Stomach (tissue), 9 donors: ENCODE data around the gene ARID4B. TPM values are rescaled to one million over a fixed set of nuclear protein-coding genes. Genes with fewer than 3 reads are reported as not detected.
"Not testable (repeated sequence)": the region's sequence is repeated elsewhere in the genome, so short reads cannot be mapped to it uniquely, and the experiment has no call there.

Experiments used
- DNase-seq, 2 donors: peaks; one replicate each; pipeline versions ENCODE4 v3.0.0 to v3.0.0-alpha.2; 2013 to 2019
- H3K27ac ChIP-seq, 5 donors: fragments of 200-600 bp in 4 of 5; sonication (generic) in 4 of 5; one replicate each; pipeline ENCODE4 v1.5.1; 2013 to 2019; ENCODE audit warnings: mild to moderate bottlenecking in 1 of 5, moderate library complexity in 1 of 5
- H3K27me3 ChIP-seq, 3 donors: fragments of 200-600 bp; sonication (generic); one replicate each; pipeline ENCODE4 v1.5.1; 2017 to 2019; ENCODE audit warnings: mixed run types in 1 of 3
- H3K36me3 ChIP-seq, 4 donors: fragments of 200-600 bp; sonication (generic); 1 replicate in 3 of 4; 2 replicates in 1 of 4; pipeline ENCODE4 v1.5.1; 2016 to 2019
- H3K4me1 ChIP-seq, 4 donors: fragments of 200-600 bp; sonication (generic); one replicate each; pipeline ENCODE4 v1.5.1; 2016 to 2019
- H3K4me3 ChIP-seq, 4 donors: fragments of 200-600 bp; sonication (generic) in 3 of 4; one replicate each; pipeline ENCODE4 v1.5.1; 2016 to 2019; ENCODE audit warnings: mild to moderate bottlenecking in 1 of 4
- H3K9me3 ChIP-seq, 4 donors: fragments of 200-600 bp; sonication (generic); one replicate each; pipeline ENCODE4 v1.5.1; 2016 to 2019
- EP300 ChIP-seq: sonication (generic); formaldehyde crosslinking; IDR thresholded peaks from one replicate; pipeline ENCODE4 v1.6.1; 2017; ENCODE audit warnings: antibody characterized with exemption
- POLR2A ChIP-seq, 4 donors: fragments of 450-650 bp; IDR thresholded peaks; one replicate each; pipeline ENCODE4 v1.6.1; 2016; ENCODE audit warnings: antibody characterized with exemption in 4 of 4, control low read depth in 2 of 4, mild to moderate bottlenecking in 1 of 4, moderate library complexity in 1 of 4
- POLR2AphosphoS5 ChIP-seq, 3 donors: sonication (generic); formaldehyde crosslinking; IDR thresholded peaks; one replicate each; pipeline ENCODE4 v1.6.1; 2016; ENCODE audit warnings: antibody characterized with exemption in 3 of 3
- WGBS, 5 donors: extraction: QIAGEN DNeasy Blood & Tissue Kit in 3 of 5; methylation state at CpG; one replicate each; pipeline versions ENCODE4 v1.1.5 to v1.1.7; 2013 to 2018; 5-methylcytosine and 5-hydroxymethylcytosine counted together
- intact Hi-C: fragments of 100-400 bp; cut with DNase I; formaldehyde crosslinking; loops from one replicate; pipeline ENCODE4 v1.15.1; 2023; ENCODE audit warnings: low total_unique reads
- polyA plus RNA-seq, 3 donors: library from polyadenylated mRNA; stranded (reverse); fragments of 200-250 nt; gene quantifications; one replicate each; pipeline ENCODE4 v1.2.3, GENCODE V29; 2013
- total RNA-seq, 5 donors: library from RNA; depleted of rRNA; stranded (reverse); fragments of >200 nt; gene quantifications; one replicate each; pipeline versions ENCODE4 v1.1.0 to v1.2.3, GENCODE V29; 2014 to 2016
- TF ChIP-seq, protein P1 (sequence below), 7 experiments: fragments of 450-650 bp in 4 of 7; fragments of 200-600 bp in 3 of 7; sonication (generic) in 3 of 7; IDR thresholded peaks; one replicate each; pipeline ENCODE4 v1.5.1; 2016 to 2019; ENCODE audit warnings: antibody characterized with exemption in 7 of 7, control low read depth in 2 of 7, mild to moderate bottlenecking in 1 of 7
- donor health status: healthy with polysubstance abuse.
- donor health status: Bipolar disorder and iron deficiency.
- donor health status: healthy.

Gene ARID4B
- total and polyA plus RNA-seq, 8 donors, result 9.5 to 102 (median 30.5) TPM

GRCh38 chr1:235207209-235207565 is 120.8 kb downstream of the ARID4B start:
- H3K27ac ChIP-seq, result no peak overlapping the region
- no peak overlapping the region for H3K4me3 ChIP-seq
- peaks cover 17 to 64% (median 62%) of the 10 kb centered on the region in 4 donors for H3K36me3 ChIP-seq
- TF ChIP-seq, protein P1, sequence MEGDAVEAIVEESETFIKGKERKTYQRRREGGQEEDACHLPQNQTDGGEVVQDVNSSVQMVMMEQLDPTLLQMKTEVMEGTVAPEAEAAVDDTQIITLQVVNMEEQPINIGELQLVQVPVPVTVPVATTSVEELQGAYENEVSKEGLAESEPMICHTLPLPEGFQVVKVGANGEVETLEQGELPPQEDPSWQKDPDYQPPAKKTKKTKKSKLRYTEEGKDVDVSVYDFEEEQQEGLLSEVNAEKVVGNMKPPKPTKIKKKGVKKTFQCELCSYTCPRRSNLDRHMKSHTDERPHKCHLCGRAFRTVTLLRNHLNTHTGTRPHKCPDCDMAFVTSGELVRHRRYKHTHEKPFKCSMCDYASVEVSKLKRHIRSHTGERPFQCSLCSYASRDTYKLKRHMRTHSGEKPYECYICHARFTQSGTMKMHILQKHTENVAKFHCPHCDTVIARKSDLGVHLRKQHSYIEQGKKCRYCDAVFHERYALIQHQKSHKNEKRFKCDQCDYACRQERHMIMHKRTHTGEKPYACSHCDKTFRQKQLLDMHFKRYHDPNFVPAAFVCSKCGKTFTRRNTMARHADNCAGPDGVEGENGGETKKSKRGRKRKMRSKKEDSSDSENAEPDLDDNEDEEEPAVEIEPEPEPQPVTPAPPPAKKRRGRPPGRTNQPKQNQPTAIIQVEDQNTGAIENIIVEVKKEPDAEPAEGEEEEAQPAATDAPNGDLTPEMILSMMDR (IDR thresholded peaks at IDR 0.05), result no peak
- TF ChIP-seq EP300 (no peak), POLR2A (IDR thresholded peaks at IDR 0.05) (no peak), POLR2AphosphoS5 (IDR thresholded peaks at IDR 0.05) (no peak)
- H3K4me1 ChIP-seq, result no peaks in the 10 kb centered on the region
- intact Hi-C loops, result no loop called here
- no peaks in the 10 kb centered on the region for H3K27me3 ChIP-seq
- H3K9me3 ChIP-seq, result no peaks in the 10 kb centered on the region
- DNase-seq, result peak in 1 of 2 donors; percentile 6
- WGBS, 5 donors, result 55 to 70% (median 61%) methylated on average over 2 of the region's 2 CpGs

GRCh38 chr1:235206533-235207208 is 121.3 kb downstream of the ARID4B start:
- TF ChIP-seq EP300, result no peak
- H3K27ac ChIP-seq, result no peak overlapping the region
- intact Hi-C loops, result no loop called here

GRCh38 chr1:235205687-235206086 is 122.3 kb downstream of the ARID4B start:
- TF ChIP-seq POLR2A (IDR thresholded peaks at IDR 0.05) (no peak), EP300 (no peak), POLR2AphosphoS5 (IDR thresholded peaks at IDR 0.05) (no peak)
- TF ChIP-seq, protein P1 (IDR thresholded peaks at IDR 0.05), result no peak
- no peaks in the 10 kb centered on the region for H3K9me3 ChIP-seq
- intact Hi-C loops, result no loop called here
- 93 to 96% (median 94%) methylated on average over 3 of the region's 3 CpGs for WGBS, 5 donors
- H3K4me1 ChIP-seq, result no peaks in the 10 kb centered on the region
- H3K27me3 ChIP-seq, result no peaks in the 10 kb centered on the region
- no peak overlapping the region for H3K27ac ChIP-seq
- H3K36me3 ChIP-seq, result peaks cover 7 to 59% (median 57%) of the 10 kb centered on the region in 4 donors
- no peak overlapping the region for H3K4me3 ChIP-seq
- DNase-seq, result no peak

More at GRCh38 chr1:235206533-235207208, 121.3 kb downstream of the ARID4B start:
- WGBS, 5 donors, result 55 to 78% (median 62%) methylated on average over 4 of the region's 4 CpGs
- H3K4me1 ChIP-seq, result no peaks in the 10 kb centered on the region
- H3K9me3 ChIP-seq, result no peaks in the 10 kb centered on the region
- no peaks in the 10 kb centered on the region for H3K27me3 ChIP-seq
- no peak for DNase-seq
- no peak overlapping the region for H3K4me3 ChIP-seq
- peaks cover 12 to 59% (median 58%) of the 10 kb centered on the region in 4 donors for H3K36me3 ChIP-seq

GRCh38 chr1:235203428-235203827 is 124.6 kb downstream of the ARID4B start:
- TF ChIP-seq, protein P1 (IDR thresholded peaks at IDR 0.05), result no peak
- TF ChIP-seq POLR2A (IDR thresholded peaks at IDR 0.05) (no peak), EP300 (no peak), POLR2AphosphoS5 (IDR thresholded peaks at IDR 0.05) (no peak)
- 58 to 81% (median 78%) methylated on average over 1 of the region's 1 CpG for WGBS, 5 donors
- Histone ChIP-seq H3K36me3 (peaks cover 0 to 42% (median 38%) of the 10 kb centered on the region in 4 donors), H3K4me1 (peaks cover 0 to 11% (median 5%) of the 10 kb centered on the region in 4 donors), H3K27ac (no peak overlapping the region), H3K27me3 (no peaks in the 10 kb centered on the region), H3K9me3 (no peaks in the 10 kb centered on the region), H3K4me3 (no peak overlapping the region)
- intact Hi-C loops, result no loop called here
- no peak for DNase-seq

DNA sequence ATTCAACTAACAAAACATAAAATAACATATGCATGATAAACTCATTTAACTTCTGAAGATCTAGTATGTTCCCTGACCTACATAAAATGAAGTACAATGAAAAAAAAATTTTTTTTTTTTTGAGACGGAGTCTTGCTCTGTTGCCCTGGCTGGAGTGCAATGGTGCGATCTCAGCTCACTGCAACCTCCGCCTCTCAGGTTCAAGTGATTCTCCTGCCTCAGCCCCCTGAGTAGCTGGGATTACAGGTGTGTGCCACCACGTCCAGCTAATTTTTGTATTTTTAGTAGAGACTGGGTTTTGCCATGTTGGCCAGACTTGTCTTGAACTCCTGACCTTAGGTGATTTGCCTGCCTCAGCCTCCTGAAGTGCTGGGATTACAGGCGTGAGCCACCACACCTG is 125.5 kb downstream of the ARID4B start:
- H3K4me3 ChIP-seq, H3K9me3 ChIP-seq, H3K27ac ChIP-seq, intact Hi-C loops, DNase-seq, H3K27me3 ChIP-seq: not testable (repeated sequence)
- peaks cover 0 to 43% (median 36%) of the 10 kb centered on the region in 4 donors for H3K36me3 ChIP-seq
- H3K4me1 ChIP-seq, result peaks cover 0 to 11% (median 5%) of the 10 kb centered on the region in 4 donors
- 93 to 98% (median 95%) methylated on average over 5 of the region's 5 CpGs for WGBS, 5 donors
